K562 (cell line): ENCODE results near the gene FSTL3. TPM values are rescaled to one million over a fixed set of nuclear protein-coding genes. Genes with fewer than 3 reads are reported as not detected.

Experiments used
- ATAC-seq: fragments of 200-7000 bp; cut with Tn5 transposase; 3 replicates; pipeline ENCODE4 v1.9.1; 2020; ENCODE audit warnings: moderate library complexity
- BruUV-seq: library from RNA; stranded (reverse); fragments of 400-500 nt; replicated peaks from 2 replicates; lab custom pipeline; 2021; lab: Mats Ljungman, UMichigan
- CTCF ChIA-PET: fragments of 300-600 bp; formaldehyde crosslinking; extraction: SDS; loops from one replicate; lab custom pipeline; 2021; ENCODE audit warnings: low intra/inter-chr PET ratio; lab: Yijun Ruan, JAX
- POLR2A ChIA-PET: fragments of 300-600, 350-650 bp; sonication (Branson Sonifier 250); formaldehyde crosslinking; extraction: SDS; loops from one replicate; lab custom pipeline; 2021; ENCODE audit warnings: antibody characterized with exemption, inconsistent platforms; lab: Yijun Ruan, JAX
- DNase-seq, 4 experiments: peaks; one replicate each; pipeline versions ENCODE4 v3.0.0 to v3.0.0-alpha.2; 2011 to 2018; ENCODE audit warnings: low spot score in 3 of 4, mixed read lengths in 3 of 4; ENCODE audit errors: extremely low read depth in 1 of 4
- FAIRE-seq: peaks from 2 replicates; lab custom pipeline; 2011; peaks lifted over from hg19 to GRCh38; lab: Jason Lieb, UNC
- H2AFZ ChIP-seq: 2 replicates; pipeline ENCODE4 v1.6.0; 2011; ENCODE audit warnings: low read depth, low read length, control low read depth, inconsistent platforms
- H3K27ac ChIP-seq: fragments of 200-600 bp; 3 replicates; pipeline ENCODE4 v1.8.0; 2011; ENCODE audit warnings: low read depth, mild to moderate bottlenecking, control low read depth, inconsistent platforms, low read length, moderate library complexity, mixed read lengths; ENCODE audit errors: extremely low read depth
- H3K27me3 ChIP-seq, 2 experiments: fragments of 300-600 bp in 1 of 2; 2 replicates in 1 of 2; 3 replicates in 1 of 2; pipeline versions ENCODE4 v1.6.0 to v1.8.0; 2011; ENCODE audit warnings: inconsistent platforms in 2 of 2, low read length in 2 of 2, mild to moderate bottlenecking in 1 of 2, mixed read lengths in 1 of 2, moderate library complexity in 1 of 2; ENCODE audit not compliant: control insufficient read depth in 2 of 2, insufficient read depth in 2 of 2
- H3K36me3 ChIP-seq: fragments of 300-600 bp; 3 replicates; pipeline ENCODE4 v1.8.0; 2011; ENCODE audit warnings: mild to moderate bottlenecking, low read length, inconsistent platforms; ENCODE audit not compliant: control insufficient read depth, insufficient read depth
- H3K4me1 ChIP-seq, 2 experiments: fragments of 200-600 bp in 1 of 2; replicated peaks in 1 of 2; 2 replicates in 1 of 2; 3 replicates in 1 of 2; pipeline versions ENCODE4 v1.5.1 to v1.8.0; 2011; ENCODE audit warnings: inconsistent platforms in 2 of 2, low read length in 2 of 2, mild to moderate bottlenecking in 1 of 2, mixed read lengths in 1 of 2, moderate library complexity in 1 of 2; ENCODE audit not compliant: control insufficient read depth in 2 of 2, insufficient read depth in 2 of 2
- H3K4me2 ChIP-seq: 2 replicates; pipeline ENCODE4 v1.6.1; 2011; ENCODE audit warnings: low read length, control low read depth, inconsistent platforms, mixed read lengths; ENCODE audit not compliant: insufficient read depth
- H3K4me3 ChIP-seq: fragments of 200-600 bp; sonication (generic), shearing (Covaris generic); 2 replicates; pipeline ENCODE4 v1.5.1; 2016; ENCODE audit warnings: control low read depth, inconsistent platforms
- H3K79me2 ChIP-seq: fragments of 200-600 bp; 3 replicates; pipeline ENCODE4 v1.8.0; 2011; ENCODE audit warnings: low read length, inconsistent platforms; ENCODE audit not compliant: control insufficient read depth, insufficient read depth
- H3K9ac ChIP-seq, 2 experiments: 2 replicates each; pipeline versions ENCODE4 v1.6.0 to v1.6.1; 2011; ENCODE audit warnings: low read depth in 2 of 2, low read length in 2 of 2, control low read depth in 1 of 2, inconsistent platforms in 1 of 2, mild to moderate bottlenecking in 1 of 2, mixed read lengths in 1 of 2; ENCODE audit not compliant: insufficient read depth in 1 of 2
- H3K9me1 ChIP-seq: one replicate; pipeline ENCODE4 v1.6.0; 2011; ENCODE audit warnings: inconsistent platforms, mild to moderate bottlenecking, low read length, moderate library complexity; ENCODE audit not compliant: control insufficient read depth, insufficient read depth
- H3K9me3 ChIP-seq: replicated peaks from 2 replicates; pipeline ENCODE4 v1.5.1; 2011; ENCODE audit warnings: low read depth, low read length, inconsistent platforms; ENCODE audit not compliant: control insufficient read depth, insufficient read depth
- H4K20me1 ChIP-seq: replicated peaks from 2 replicates; pipeline ENCODE4 v1.6.1; 2011; ENCODE audit warnings: low read length, inconsistent platforms, mixed read lengths; ENCODE audit not compliant: control insufficient read depth, insufficient read depth
- BRF2 ChIP-seq: IDR thresholded peaks from 3 replicates; pipeline ENCODE4 v1.6.1; 2011; ENCODE audit warnings: borderline replicate concordance, mild to moderate bottlenecking; ENCODE audit not compliant: insufficient read length, insufficient read depth
- POLR2G ChIP-seq: fragments of 200-400 bp; formaldehyde crosslinking; IDR thresholded peaks from 2 replicates; pipeline ENCODE4 v1.6.1; 2017; ENCODE audit warnings: low read depth, mild to moderate bottlenecking, antibody characterized with exemption, low read length, moderate library complexity
- RBFOX2 ChIP-seq: fragments of 200-400 bp; formaldehyde crosslinking; IDR thresholded peaks from 2 replicates; pipeline ENCODE4 v1.6.1; 2017; ENCODE audit warnings: low read depth, mild to moderate bottlenecking, low read length, moderate library complexity
- RHOXF2B ChIP-seq: fragments of 250-450 bp; sonication (Bioruptor Pico); conservative IDR thresholded peaks from 2 replicates; pipeline ENCODE4 v1.5.1; 2021
- TFAP4 ChIP-seq: sonication (generic); formaldehyde crosslinking; IDR thresholded peaks from 2 replicates; pipeline ENCODE4 v1.8.0; 2022; ENCODE audit warnings: missing genetic modification reagents, mild to moderate bottlenecking, moderate library complexity, borderline replicate concordance
- TGIF2 ChIP-seq: sonication (generic); formaldehyde crosslinking; IDR thresholded peaks from 2 replicates; pipeline ENCODE4 v1.8.1; 2022; ENCODE audit warnings: mild to moderate bottlenecking, missing genetic modification reagents, moderate library complexity
- ZZZ3 ChIP-seq: fragments of 450-650 bp; IDR thresholded peaks from 2 replicates; pipeline ENCODE4 v1.6.1; 2016; ENCODE audit warnings: antibody characterized with exemption, mild to moderate bottlenecking, moderate library complexity
- WGBS: fragments of 100-300 bp; shearing (Covaris generic); methylation state at CpG from one replicate; pipeline ENCODE4 v1.1.6; 2016; ENCODE audit warnings: low coverage, mixed read lengths; ENCODE audit not compliant: insufficient coverage; ENCODE audit errors: missing lambda C conversion rate; 5-methylcytosine and 5-hydroxymethylcytosine counted together
- in situ Hi-C: fragments of 300-500 bp; cut with MboI; formaldehyde crosslinking; loops from 4 replicates; pipeline ENCODE4 v1.15.0; 2018; ENCODE audit warnings: inconsistent platforms, mixed read lengths
- intact Hi-C: fragments of 100-400 bp; cut with micrococcal nuclease; formaldehyde crosslinking; loops from 2 replicates; pipeline ENCODE4 v1.14.2; 2022
- polyA plus RNA-seq, 8 experiments: library from polyadenylated mRNA; depleted of rRNA in 4 of 8; stranded (reverse) in 5 of 8; unstranded in 3 of 8; fragments of >200 nt; fragmentation: Nextera tagmentation in 2 of 8; fragmentation: Illumina TruSeq in 1 of 8; extraction: Ambion mirVana in 2 of 8; extraction: Trizol in 1 of 8; gene quantifications; 2 replicates each; pipeline versions ENCODE4 v1.2.1 to v1.2.3, GENCODE V29; 2011 to 2014; ENCODE audit warnings: inconsistent platforms in 1 of 8, missing spikeins in 1 of 8
- total RNA-seq, 7 experiments: library from RNA; depleted of rRNA in 6 of 7; stranded (reverse); fragments of >200 nt in 6 of 7; fragmentation: Illumina TruSeq in 2 of 7; extraction: Trizol in 2 of 7; gene quantifications; 2 replicates each; pipeline versions ENCODE4 v1.2.1 to v1.2.3, GENCODE V29; 2011 to 2021; ENCODE audit warnings: low replicate concordance in 1 of 7

The FSTL3 gene
- total and polyA plus RNA-seq, 9 of the 15 experiments (the other 6 are each of a cell fraction or from before 2014, with no cell fraction given), result 0.35 to 6.8 (median 4.2) TPM; not detected in 1

GRCh38 chr19:658916-659839 is 17.0 kb upstream of the FSTL3 start (continued):
- TF ChIP-seq TFAP4 (CRISPR knock-in tag), result peak; percentile 50; the same call in 1 of the 2 replicates
- no peak for TF ChIP-seq BRF2
- TF ChIP-seq RBFOX2, result peak; percentile 40; the same call in 1 of the 2 replicates
- TF ChIP-seq RHOXF2B, result no peak
- TF ChIP-seq TGIF2 (CRISPR knock-in tag), result no peak

GRCh38 chr19:660793-661426 is 15.3 kb upstream of the FSTL3 start:
- ChIA-PET POLR2A (interaction anchor here (0.6 kb wide), 1 partner anchor 246 kb away, joined by 4 read pairs; no protein-coding TSS in a partner anchor), CTCF (no interaction called here)
- no TSS peak for BruUV-seq
- H3K79me2 ChIP-seq, result peaks cover 71% of the 10 kb centered on the region
- TF ChIP-seq ZZZ3 (no peak), RBFOX2 (peak; percentile 44), POLR2G (peak; percentile 30; the same call in 1 of the 2 replicates)
- H2AFZ ChIP-seq, result no peak overlapping the region
- peak overlapping the region; percentile 100 for H3K4me3 ChIP-seq
- peak overlapping the region; percentile 88 for H3K4me2 ChIP-seq
- H4K20me1 ChIP-seq, result peaks cover 46% of the 10 kb centered on the region
- peaks cover 5% of the 10 kb centered on the region for H3K9me3 ChIP-seq
- H3K4me1 ChIP-seq, result peaks cover 21 to 77% of the 10 kb centered on the region in 2 experiments
- H3K9ac ChIP-seq, result peak overlapping the region; percentile 97
- ATAC-seq (no peak), DNase-seq (no peak), FAIRE-seq (peak; percentile 44)
- peaks cover 14% of the 10 kb centered on the region for H3K9me1 ChIP-seq
- 59% methylated on average over 17 of the region's 20 CpGs for WGBS
- in situ Hi-C loops (no loop called here), intact Hi-C loops (no loop called here)
- H3K27me3 ChIP-seq, result no peaks in the 10 kb centered on the region
- peaks cover 57% of the 10 kb centered on the region; the same call in 2 of the 3 replicates for H3K36me3 ChIP-seq
- peak overlapping the region; percentile 98 for H3K27ac ChIP-seq
